Measurements from ENCODE around the gene CFAP47.
"Not testable (repeated sequence)": the region's sequence is repeated elsewhere in the genome, so short reads cannot be mapped to it uniquely, and the experiment has no call there.

Gene CFAP47, protein sequence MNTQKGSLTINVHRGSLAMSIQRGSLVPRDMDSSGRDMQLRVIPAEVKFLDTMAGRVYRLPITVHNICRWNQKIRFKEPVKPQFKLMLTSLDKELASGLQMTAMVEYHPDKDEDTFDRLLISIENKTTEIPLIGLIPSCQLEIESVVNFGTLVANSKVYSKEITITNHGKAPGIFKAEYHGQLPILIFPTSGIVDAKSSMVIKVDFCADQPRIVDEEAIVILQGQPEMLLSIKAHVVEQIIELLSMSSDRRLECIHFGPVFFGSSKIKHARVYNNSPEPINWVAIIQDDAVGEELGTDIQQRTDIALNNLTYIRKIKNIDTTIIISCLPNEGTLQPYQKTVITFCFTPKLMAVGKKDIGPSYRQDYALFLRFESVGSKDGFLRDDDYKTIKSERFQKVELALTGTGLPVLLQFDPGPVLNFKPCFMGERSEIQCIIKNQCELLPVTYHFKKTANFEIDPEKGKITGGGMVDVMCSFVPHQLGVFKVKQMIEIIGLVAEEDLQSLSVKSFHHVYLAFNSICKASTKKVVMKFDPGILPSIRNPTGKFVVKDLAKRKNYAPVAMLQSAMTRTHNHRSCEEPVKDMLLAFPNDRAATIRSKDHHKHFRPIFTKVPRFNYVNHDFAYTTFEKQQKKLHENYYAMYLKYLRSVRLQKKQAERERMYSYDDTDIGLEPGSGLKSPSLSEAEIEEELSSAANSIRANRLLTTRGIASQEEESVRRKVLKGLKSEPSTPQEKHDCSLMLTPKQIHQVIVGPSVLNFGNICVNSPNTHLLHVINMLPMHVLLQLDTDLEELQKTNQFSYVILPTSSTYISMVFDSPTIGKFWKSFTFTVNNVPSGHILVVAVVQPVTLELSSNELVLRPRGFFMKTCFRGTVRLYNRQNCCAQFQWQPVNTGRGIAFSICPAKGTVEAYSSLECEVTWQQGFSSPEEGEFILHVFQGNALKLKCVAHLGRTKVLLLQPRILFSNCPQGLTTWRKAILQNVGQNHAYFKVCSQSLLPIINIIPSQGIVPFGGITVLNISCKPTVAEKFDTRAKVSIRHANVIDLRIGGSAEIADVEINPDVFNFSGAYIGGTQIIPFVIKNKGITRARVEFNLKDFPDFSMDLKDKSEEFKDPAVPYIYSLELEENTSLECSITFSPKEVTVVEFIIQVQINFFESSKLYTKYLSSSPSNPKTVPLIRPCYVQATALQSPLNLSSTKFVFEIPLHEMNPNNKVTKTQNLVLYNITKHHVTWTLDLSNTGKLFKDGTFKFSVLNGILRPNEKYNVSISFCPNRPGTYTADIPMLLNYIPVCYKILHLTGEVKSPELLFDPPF (N-terminal part only)

DNA sequence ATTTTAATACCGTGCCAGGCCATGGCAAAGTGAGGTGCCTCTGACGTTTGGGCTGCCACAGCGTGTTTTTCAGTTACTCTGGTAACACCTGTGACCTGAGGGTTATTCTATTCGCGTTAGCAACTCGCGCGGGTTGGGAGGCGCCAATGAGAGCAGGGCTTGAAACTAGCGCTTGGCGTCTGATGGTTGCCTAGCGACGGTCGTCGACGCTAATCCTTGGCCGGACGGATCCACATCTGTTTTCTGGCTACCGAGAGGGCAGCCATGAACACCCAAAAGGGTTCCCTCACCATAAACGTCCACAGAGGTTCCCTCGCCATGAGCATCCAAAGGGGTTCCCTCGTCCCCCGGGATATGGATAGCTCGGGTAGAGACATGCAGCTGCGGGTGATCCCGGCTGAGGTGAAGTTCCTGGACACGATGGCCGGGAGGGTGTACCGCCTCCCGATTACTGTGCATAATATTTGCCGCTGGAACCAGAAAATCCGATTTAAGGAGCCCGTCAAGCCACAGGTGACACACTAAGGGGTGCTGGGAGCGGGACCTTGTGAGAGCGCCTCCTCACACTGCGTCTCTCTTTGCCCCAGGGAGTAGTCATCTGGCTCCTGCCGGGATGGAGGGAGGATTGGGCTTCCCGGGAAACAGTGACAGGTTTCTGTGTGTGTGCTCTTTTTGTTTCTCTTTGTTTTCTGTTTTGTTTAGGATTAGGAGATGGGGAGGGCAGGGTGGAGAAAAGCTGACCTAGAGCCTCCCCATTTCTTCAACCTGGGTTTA, at the start of gene CFAP47:
TSS of gene CFAP47 (plus strand) at position 199 of the 774 bp plus-strand sequence. CDS start at position 265, 66 bp downstream.
- no peak for DNase-seq (ENCODE audit: low spot score)

DNA sequence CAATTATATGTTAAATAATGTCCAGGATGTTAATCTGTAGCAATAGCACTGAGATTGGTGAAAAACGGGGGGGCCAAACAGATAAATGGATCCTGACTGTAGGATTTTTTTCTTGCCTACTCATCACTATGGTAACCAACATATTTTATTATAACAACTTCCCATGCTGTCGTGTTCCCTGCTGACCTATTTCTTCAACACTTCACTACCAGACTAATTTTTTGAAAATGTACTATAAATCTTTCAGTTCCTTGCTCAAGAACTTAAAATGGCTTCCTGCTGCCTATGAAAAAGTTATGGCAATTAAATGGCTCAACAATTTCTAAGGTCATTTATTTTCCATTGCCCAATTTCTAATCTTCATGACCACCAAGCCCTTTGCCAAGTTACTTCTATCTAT, 38.9 kb upstream of the CFAP47 start:
- DNase-seq (ENCODE audit: low spot score) = no peak

DNA sequence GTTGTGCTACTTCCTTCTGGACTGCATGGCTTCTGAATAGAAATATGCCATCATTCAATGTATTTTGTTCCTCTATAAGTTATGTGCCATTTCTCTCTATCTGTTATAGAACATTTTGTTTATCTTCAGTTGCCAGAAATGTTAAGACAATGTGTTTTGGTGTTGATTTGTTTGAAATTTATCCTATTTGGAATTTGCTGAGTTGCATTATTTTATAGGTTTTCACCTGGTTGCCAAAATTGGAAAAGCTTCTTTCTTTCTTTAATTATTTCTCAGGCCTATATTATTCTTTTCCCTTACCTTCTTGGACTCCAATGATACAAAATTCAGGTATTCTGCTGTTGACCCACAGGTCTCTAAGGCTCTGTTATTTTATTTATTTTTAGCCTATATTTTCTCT, 33.4 kb upstream of the CFAP47 start:
- DNase-seq (ENCODE audit: low spot score) = no peak

DNA sequence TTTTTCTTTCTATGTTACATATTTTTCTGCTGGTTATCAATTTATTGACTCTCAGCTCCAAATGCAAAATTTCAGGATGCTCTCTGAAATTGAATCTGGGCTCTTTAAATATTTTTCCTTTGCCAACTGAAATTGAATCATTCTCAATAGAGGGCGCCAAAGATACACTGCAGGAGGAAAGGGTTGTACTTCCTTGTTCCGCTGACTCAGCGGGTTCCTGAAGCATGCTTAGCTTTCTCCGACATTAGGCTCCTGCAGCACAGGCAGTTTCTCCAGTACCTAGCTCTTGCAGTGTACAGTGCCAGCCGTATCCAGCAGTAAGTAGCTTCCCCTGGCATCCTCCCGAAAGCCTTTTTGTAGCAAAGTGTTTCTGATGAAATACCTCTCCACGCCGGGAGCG, 28.8 kb upstream of the CFAP47 start:
- no peak for DNase-seq (ENCODE audit: low spot score)

DNA sequence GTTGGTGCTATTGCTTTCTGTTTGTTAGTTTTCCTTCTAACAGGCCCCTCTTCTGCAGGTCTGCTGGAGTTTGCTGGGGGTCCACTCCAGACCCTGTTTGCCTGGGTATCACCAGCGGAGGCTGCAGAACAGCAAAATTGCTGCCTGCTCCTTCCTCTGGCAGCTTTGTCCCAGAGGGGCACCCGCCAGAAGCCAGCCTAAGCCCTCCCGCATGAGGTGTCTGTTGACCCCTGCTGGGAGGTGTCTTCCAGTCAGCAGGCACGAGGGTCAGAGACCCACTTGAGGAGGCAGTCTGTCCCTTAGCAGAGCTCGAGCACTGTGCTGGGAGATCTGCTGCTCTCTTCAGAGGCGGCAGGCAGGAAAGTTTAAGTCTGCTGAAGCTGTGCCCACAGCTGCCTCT, 67.3 kb downstream of the CFAP47 start:
- DNase-seq (ENCODE audit: low spot score) = not testable (repeated sequence)

DNA sequence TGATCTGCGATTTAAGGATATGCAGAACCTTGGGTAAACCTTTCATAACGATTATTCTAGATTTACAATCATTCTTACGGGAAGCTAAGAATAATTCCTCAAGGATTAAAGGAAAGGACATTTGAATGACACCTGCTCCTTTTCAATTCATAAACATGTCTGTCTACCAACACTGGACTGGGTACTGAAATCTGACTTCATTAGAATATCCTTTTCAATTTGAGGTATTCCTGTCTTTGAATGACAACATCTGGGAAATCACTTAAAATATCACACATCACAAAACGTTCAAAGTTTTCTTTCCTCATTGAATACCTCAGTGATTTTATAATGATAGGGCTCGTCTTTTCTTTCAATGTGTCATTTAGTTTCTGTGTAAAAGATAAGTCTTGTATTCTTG, 87.7 kb downstream of the CFAP47 start:
- DNase-seq (ENCODE audit: low spot score) = no peak

DNA sequence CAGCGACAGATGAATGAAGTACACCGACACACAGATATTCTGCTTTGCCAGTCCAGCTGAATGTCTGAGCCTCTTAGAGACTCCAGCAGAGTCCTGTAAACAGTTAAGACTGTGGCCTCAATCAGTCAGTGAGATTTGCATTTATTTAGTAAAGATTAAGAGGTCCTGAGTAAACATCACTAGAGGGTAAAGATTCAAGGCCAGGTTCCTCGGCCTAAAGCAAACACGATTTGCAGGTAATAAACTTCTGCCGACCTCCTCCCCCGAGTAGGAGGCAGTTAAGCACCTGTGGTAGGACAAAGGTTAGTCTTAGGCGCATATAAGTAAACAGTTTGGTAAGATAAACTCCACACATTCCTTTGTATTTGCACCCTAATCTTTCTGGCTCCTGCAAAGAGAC, 99.6 kb downstream of the CFAP47 start:
- DNase-seq (ENCODE audit: low spot score) = no peak

DNA sequence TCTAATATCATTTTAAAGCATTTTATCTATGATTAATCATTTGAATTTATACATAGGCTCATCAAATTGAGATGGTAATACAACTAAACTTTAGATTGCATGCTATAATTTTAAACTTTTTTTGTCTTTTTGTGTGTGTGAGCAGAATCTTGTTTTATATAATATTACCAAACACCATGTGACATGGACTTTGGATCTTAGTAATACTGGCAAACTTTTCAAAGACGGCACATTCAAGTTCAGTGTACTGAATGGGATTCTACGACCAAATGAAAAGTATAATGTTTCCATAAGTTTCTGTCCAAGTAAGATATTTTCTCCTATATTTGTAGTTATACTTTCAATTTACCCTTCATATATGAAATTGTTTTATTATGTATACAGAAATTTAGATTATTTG, 116.0 kb downstream of the CFAP47 start:
- DNase-seq (ENCODE audit: low spot score) = no peak

DNA sequence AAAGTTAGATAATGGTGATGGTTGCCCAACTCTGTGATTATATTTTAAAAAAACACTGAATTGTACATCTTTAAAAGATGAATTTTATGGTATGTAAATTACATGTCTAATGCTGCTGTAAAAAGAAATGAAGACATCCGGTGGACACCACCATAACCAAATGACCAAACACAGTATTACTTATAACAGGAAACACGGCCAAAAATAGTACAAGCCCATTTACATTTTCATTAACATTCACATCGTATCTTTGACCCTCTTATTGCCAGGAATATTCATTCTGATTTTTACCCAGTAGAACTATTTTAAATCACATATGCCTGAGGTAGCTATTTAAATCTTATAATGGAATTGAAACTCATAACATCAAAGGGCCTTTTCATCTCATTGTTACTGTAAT, 143.2 kb downstream of the CFAP47 start:
- no peak for DNase-seq (ENCODE audit: low spot score)

DNA sequence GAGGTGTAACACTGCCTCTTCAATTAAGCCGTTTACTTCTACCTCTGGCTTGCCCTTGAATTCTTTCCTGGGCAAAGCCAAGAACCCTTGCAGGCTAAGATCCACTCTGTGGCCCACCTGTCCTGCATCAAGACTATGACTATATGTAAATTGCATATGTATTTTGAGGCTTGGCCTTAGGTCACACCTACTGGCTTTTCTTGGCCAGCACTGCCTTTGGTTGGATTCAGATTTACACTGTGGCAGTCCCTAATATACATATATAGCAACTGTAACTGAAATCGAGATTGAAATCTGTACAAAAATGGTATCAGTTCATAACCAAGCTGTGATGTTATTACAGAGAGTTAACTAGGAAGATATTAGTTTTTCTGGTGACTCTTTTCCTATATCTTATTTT, 151.5 kb downstream of the CFAP47 start:
- DNase-seq (ENCODE audit: low spot score) = no peak

DNA sequence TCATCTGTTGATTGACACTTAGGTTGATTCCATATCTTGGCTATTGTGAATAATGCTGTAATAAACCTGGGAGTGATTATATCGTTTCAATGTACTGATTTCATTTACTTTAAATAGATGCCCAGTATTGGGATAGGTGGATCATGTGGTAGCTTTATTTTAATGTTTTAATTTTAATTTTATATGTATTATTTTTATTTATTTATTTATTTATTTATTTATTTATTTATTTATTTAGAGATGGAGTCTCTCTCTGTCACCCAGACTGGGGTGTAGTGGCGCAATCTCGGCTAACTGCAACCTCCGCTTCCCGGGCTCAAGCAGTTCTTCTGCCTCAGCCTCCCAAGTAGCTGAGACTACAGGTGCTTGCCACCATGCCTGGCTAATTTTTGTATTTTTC, 155.5 kb downstream of the CFAP47 start:
- DNase-seq (ENCODE audit: low spot score) = not testable (repeated sequence)

DNA sequence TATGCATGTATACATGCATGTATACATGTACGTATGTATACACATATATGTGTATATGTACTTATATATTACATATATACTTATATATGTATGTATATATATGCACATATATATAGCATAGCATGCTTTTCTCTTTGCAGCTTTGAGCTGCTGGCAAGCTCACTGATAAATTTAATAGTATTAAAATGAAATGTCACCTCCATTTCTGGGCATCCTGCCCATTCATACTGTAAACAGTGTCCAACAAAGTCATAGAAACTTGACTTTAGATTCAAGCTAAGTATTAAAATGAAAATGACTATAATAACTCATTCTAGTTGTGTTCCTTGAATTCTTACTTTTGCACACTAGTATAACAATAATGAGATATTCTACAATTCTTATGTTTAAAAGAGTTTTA, 163.7 kb downstream of the CFAP47 start:
- no peak for DNase-seq (ENCODE audit: low spot score)

DNA sequence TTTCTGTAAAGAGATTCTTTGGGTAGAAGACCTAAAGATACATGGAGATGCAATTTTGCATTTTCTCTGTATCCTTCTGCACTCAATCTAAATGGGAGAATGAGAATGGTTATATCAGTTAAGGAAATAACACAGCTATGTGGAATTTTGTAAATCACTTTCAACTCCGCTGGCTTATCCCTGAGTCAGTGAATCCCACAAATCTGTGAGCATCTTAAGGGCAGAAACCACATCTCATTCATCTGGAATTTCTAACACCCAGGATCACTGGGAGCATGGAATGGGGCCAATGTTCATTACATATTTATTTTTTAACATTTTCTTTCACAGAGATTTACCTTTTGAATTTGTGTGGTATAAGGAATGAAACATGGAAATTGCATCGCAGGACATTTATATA, 167.8 kb downstream of the CFAP47 start:
- DNase-seq (ENCODE audit: low spot score) = no peak

DNA sequence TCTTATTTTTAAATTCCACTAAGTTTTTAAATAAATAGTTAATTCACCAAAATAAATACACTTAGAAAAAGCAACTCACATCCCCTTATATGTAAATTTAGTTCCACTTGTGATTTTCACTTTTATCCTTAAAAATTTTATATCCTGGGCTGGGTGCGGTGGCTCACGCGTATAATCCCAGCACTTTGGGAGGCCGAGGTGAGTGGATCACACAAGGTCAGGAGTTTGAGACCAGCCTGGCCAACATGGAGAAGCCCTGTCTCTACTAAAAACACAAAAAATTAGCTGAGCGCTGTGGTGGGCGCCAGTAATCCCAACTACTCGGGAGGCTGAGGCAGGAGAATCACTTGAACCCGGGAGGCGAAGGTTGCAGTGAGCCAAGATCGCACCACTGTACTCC, 169.4 kb downstream of the CFAP47 start:
- DNase-seq (ENCODE audit: low spot score) = not testable (repeated sequence)

DNA sequence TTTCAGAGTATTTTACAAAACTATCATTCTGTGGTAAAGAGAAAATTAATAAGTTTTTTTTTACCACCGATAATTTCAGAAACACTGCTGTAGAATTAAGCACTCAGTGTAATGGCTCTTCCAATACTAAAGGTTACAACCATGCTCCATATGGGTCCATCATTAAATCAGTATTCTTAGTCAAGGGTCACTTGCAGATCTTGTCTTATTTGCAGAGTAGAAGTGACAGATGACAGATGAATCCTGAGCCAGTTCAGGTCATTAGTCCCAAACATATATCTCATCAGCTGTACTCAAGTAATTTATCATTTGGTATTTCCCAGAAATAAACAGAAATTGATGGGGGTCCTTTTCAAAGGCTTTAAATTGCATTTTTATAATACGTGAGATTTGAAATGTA, 182.9 kb downstream of the CFAP47 start:
- no peak for DNase-seq (ENCODE audit: low spot score)

DNA sequence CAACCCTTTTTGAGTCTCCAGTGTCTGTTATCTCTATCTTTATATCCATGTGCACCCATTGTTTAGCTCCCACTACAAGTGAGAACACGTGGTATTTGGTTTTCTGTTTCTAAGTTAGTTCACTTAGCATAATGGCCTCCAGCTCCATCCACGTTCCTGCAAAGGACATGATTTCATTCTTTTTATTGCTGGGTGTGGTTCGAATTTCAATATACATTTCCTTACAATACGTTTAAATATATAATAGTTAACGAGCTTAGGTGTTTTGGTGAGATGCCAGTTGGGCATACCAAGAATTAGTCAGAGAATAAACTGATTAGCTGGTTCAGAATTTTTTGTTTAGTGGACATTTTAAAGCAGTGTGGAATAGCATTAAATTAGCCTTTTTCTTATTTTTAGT, 196.7 kb downstream of the CFAP47 start:
- no peak for DNase-seq (ENCODE audit: low spot score)

DNA sequence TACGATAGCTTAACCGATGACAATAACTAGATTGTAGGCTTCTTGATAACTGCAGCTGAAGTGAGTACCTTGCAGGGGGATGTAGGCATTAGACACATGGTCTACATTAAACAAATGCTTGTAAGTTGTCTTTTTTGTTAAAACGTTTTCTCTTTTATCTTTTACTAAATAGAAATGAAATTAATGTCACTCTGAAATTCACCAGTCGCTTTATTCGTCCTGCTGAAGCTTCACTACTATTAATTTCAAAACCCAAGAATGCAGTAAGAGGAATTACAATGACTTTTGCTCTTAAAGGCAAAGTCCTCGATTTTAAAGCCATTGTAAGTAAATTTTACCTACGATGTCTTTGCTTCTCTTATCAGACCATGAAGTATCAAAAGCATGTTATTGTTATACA, 239.7 kb downstream of the CFAP47 start:
- no peak for DNase-seq (ENCODE audit: low spot score)

DNA sequence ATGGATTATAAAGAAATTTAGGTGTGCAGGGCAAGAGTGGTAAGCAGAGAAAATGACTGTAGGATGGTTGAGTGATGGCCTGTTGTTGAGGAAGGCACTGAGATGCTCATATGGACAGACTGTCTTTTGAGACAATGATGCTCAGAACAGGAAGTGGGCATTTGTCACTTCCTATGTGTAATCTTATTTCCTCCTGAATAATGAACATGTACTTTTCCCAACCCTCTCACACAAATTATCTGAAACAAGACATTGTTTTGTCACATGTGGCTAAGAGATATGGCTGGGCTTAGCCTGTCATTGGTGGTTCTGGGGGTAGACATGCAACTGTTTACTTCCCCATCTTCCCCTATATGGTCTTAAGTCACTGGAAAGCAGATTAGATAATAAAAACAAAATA, 240.5 kb downstream of the CFAP47 start:
- DNase-seq (ENCODE audit: low spot score) = no peak

DNA sequence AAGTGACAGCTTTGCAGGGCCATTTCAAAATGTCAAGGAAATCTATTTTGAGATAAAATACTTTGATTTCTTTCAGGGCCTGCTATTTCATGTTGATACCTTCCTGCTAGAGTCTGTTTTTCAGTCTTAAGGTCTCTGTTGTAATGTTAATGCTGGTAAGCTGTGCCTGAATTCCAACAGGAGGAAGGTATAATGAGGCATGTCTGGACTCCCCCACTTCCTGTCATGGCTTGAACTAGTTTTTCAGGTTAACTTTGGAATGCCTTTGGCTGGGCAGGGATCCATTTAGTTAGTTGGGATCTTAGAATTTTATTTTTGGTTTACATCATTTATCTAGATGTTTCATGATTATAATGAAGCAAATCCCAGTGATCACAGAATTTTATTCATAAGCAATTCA, 279.0 kb downstream of the CFAP47 start:
- DNase-seq (ENCODE audit: low spot score) = no peak

DNA sequence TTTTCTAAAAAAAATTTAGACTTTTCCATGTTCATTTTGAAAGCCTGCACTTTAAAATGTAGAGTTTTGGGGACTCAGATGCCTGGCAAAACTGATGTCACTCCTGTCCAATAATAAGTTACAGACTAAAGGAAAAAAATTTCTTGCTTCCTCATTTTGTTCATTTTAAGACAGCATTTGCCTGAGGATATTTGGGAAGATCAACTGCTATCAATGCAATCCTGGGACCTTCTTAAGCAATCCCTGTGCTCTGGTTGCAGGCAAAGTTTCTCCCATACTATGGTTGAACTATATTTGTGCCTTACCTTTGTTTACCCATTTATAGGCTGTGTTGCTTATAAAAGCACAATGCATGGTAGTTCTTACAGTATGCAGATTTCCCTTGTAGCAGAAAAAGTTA, 280.4 kb downstream of the CFAP47 start:
- DNase-seq (ENCODE audit: low spot score) = no peak

DNA sequence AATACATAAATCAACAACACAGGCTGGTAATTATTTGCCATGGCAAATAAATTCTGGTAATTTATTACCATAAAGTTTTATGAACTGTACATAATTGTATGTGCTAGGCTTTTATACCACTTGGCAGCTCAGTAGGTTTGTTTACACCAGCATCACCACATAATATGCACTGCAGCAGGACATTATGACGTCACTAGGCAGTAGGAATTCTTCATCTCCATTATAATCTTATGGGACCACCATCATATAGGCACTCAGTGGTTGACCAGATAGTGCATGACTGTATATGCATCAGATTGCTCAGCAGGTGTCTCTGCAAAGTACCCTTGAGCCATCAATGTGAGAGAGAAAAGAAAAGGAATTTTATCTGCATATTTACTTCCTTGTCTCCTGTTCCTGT, 295.4 kb downstream of the CFAP47 start:
- no peak for DNase-seq (ENCODE audit: low spot score)

DNA sequence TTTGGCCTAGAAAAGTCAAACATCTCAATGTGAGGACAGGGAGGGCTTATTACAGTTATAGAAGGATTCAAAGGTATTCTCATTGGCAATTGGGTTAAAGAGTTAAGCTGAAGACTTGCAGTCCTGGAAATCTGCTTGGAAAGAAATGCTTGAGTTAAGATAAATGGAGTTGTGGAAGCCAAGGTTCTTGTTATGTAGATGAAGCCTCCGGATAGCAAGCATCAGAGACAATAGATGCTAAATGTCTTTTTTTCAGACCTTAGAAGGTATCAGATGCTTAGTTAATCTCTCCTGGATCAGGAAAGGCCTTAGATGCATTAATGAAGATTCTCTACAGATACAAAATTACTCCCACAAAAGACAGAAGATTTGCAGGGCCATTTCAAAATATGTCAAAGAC, 299.3 kb downstream of the CFAP47 start:
- no peak for DNase-seq (ENCODE audit: low spot score)
